NCI-H446 (cell line): ENCODE data around the gene TOMM70.

Source experiments
- DNase-seq, 2 experiments: peaks; one replicate each; lab custom pipeline; 2025; lab: John Stamatoyannopoulos, UW

TOMM70 gene

GRCh38 chr3:100411091-100411982, 10.4 kb upstream of the TOMM70 start:
- no peak for DNase-seq

- no peak for DNase-seq
Measured at GRCh38 chr3:100407977-100408532, 7.2 kb upstream of the TOMM70 start.

GRCh38 chr3:100407164-100407563, 6.3 kb upstream of the TOMM70 start:
- no peak for DNase-seq

GRCh38 chr3:100404250-100404548, 3.3 kb upstream of the TOMM70 start:
- DNase-seq, result no peak

- peak in 1 of 2 experiments; percentile 15 for DNase-seq
Measured at GRCh38 chr3:100403362-100404249, 2.7 kb upstream of the TOMM70 start.

GRCh38 chr3:100402891-100403290, 2.0 kb upstream of the TOMM70 start:
- DNase-seq, result no peak

- peak; percentile 38 to 41 for DNase-seq
Measured at GRCh38 chr3:100402256-100402655, 1.4 kb upstream of the TOMM70 start.

- DNase-seq, result peak; percentile 63 to 64
Measured at GRCh38 chr3:100401674-100402041, 769 bp upstream of the TOMM70 start.

GRCh38 chr3:100400419-100400779, 490 bp downstream of the TOMM70 start:
- no peak for DNase-seq

- no peak for DNase-seq
Measured at GRCh38 chr3:100399341-100400071, 1.4 kb downstream of the TOMM70 start.

- DNase-seq, result no peak
Measured at GRCh38 chr3:100396967-100397366, 3.9 kb downstream of the TOMM70 start.

- no peak for DNase-seq
Measured at GRCh38 chr3:100395679-100396431, 5.0 kb downstream of the TOMM70 start.

GRCh38 chr3:100389025-100389424, 11.9 kb downstream of the TOMM70 start:
- no peak for DNase-seq

GRCh38 chr3:100386437-100387074, 14.3 kb downstream of the TOMM70 start:
- DNase-seq, result no peak

GRCh38 chr3:100384733-100385525, 16.0 kb downstream of the TOMM70 start:
- no peak for DNase-seq

- DNase-seq, result no peak
Measured at GRCh38 chr3:100376301-100376700, 24.6 kb downstream of the TOMM70 start.

GRCh38 chr3:100374521-100374920, 26.4 kb downstream of the TOMM70 start:
- no peak for DNase-seq

- no peak for DNase-seq
Measured at GRCh38 chr3:100370756-100371155, 30.1 kb downstream of the TOMM70 start.

- no peak for DNase-seq
Measured at GRCh38 chr3:100368441-100368840, 32.4 kb downstream of the TOMM70 start.

GRCh38 chr3:100366424-100366823, 34.5 kb downstream of the TOMM70 start:
- no peak for DNase-seq
